HG03066 (cell line): ENCODE measurements around the gene APOBEC3H.
A peak's percentile ranks its signal among the peaks of the same experiment; 100 is the strongest.

ENCODE experiments used
- ATAC-seq: cut with Tn5 transposase; IDR thresholded peaks from one replicate; pipeline ENCODE4 v1.9.1; 2021; ENCODE audit warnings: low read depth; ENCODE audit not compliant: unreplicated experiment

APOBEC3H gene

DNA sequence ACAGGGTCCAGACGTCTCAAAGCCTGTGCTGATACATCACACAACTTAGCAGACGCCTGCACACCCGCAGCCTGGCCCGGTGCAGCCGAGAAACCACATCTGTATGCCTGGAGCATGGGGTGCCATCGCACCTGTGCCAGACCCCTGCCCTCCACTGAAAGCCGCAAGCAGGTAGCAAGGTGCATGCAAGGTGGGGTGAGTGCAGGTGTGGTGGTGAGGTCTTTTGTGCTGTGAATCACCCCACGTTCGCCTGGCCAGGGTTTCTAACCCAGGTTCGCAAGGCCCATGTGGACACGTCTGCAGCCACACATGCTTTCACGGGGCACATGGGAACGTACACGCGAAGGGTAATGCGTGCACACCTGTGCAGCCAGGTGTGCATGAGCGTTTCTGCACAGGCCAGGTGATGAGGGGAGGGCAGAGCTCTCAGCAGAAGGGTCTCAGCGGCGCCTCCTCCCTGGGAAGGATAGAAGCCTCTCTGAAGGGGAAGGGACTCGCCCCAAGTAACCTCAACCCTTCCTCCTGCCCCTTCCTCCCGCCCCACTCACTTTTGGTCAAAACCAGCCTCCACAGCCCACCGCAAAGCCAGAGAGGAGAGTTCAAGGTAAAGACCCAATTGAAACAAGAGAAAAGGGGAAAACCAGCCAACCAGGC lies 36.0 kb downstream of the APOBEC3H start:
- no peak for ATAC-seq

DNA sequence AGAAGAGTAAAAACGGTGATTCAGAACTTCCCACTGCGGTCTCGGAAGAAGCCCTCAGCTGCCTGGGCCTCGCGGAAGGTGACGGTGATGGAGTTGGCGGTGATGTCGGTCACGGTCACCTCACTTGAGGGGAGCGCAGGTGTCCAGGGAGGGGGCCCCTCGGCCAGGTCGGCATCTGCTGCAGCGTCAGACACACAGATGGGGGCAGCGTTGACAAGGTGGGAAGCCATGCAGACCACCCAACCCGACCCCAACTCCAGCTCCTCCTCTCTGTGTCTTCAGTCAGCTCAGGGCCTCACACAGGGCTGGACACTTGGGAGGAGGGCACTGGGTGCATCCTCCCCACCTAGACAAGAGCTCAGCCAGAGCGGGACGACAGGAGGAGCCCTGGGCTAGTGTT lies 36.8 kb downstream of the APOBEC3H start:
- no peak for ATAC-seq

DNA sequence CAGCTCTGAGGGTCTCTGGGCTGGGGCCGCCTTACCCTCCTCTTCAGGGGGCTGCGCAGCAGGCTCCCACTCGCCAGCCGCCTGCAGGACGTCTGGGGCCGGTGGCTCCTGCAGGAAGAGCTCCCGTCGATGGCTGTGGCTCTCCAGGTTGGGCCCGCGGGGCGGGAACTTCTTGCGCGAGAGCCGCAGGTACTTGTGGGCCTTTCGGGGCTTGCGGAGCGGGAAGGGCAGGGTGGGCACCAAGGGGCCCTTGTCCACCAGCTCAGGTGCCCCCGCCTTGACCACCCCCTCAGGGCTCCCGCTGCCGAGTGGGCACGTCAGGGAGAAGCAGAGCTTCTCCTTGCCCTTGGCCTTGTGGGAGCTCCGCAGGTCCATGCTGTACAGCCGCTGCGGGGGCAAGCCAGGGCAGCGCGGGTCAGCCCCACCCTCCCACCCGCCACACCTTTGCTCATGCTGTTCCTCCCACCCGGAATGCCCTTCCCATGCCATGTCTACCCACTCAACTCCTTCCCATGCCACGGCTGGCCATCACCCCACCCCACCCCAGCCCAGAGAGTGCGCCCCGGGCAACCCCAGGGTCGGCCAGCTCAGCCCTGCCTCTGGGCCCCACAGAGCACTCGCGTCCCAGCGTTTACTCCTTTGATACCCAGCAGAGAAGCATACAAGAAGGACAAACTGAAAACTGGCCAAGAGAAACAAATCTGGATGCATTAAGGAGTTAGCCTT lies 37.5 kb downstream of the APOBEC3H start:
- no peak for ATAC-seq

DNA sequence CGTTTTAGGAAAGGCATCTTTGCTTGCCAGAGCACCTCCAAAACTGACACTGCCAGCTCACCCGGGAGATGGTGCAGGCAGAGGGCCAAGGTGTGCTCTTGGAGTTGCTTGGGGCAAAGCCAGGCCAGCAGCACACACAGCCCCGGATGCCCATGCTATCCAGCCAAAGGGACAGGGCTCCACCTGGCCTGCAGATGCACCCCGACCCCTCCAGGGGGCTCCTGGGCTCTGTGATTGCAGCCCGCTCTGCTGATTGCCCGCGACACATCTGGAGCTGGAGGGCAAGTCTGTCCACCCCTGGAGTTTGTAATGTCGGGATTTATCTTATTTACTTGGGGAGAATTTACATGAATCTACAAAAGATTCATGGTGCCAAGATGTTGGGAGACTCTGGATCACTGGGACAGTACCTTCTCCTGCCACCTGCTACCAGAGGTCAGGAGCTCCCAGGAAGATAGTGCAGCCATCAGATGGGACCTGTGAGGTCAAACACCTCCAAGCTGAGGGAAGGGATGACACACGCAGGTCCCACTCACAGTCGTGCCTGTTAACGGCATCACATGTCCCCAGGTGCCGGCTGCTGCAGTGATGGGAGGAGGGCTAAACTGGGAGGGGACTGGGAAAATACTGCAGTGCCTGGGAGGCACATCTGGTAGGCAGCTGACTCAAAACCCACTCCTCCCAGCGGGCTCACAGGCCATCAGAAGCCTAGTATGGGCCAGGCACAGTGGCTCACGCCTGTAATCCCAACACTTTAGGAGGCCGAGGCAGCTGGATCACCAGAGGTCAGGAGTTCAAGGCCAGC lies 38.2 kb downstream of the APOBEC3H start:
- no peak for ATAC-seq

DNA sequence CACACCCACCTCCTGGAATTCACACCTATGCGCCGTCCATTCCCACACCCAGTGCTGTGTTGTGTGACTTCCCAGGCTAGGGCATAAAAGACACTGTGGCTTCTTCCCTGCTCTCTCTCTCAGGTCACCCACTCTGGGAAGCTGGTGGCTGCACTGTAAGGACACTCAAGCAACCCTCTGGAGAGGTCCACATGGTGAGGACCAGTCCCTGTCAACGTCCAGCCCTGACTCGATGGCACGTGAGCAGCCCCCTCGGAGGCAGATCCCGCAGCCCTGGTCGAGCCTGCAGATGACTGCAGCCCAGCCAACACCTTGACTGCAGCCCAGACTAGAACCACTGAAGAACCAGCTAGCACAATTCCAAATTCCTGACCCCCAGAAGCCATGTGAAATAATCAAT lies 39.3 kb downstream of the APOBEC3H start:
- no peak for ATAC-seq

DNA sequence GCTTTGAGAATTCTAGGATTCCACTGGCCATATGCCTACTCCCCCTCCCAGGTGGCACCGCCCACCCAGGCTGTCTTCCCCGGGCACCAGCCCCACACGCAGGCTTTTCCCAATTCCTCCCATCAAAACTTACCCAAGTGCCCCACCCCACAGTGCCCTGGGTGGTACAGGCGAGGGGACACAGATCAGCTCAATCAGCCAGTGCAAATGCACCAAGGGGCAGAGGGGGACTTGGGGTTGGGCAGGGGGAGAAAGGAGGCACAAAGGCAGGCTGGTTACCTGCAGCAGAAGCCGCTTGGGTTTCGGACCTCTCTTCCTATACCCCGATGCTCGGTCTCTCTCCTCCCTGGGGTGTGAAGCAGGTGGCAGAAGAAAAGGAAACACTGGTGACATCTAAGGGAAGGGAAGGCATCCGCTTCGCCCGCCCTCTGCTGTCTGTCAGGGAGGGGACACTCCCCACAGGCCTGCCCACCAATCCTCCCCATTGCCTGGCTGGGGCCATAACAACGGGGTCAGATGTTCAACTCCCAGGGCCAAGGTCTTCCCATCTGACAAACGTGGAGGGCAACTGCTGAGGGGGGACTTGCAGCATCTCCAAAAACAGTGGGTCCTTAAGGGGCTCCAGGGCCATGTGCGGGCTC lies 41.4 kb downstream of the APOBEC3H start:
- ATAC-seq: no peak

DNA sequence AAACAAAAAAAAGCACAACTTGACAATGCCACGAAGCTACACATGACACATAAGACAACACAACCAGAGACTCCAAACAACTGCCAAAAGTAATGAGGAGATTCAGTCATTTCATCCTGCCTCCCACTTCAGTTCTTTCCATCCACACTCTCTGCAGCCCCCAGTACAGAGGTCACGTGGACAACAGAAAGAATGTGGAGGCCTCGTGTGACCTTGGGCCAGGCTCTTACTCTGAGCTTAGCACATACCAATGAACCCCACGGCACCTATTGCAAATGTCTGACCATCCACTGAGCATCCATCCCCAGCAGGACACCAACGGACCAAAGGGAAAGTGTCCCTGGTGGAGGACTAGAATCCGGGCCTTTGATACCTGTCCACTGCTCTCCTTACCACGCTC lies 42.9 kb downstream of the APOBEC3H start:
- no peak for ATAC-seq

DNA sequence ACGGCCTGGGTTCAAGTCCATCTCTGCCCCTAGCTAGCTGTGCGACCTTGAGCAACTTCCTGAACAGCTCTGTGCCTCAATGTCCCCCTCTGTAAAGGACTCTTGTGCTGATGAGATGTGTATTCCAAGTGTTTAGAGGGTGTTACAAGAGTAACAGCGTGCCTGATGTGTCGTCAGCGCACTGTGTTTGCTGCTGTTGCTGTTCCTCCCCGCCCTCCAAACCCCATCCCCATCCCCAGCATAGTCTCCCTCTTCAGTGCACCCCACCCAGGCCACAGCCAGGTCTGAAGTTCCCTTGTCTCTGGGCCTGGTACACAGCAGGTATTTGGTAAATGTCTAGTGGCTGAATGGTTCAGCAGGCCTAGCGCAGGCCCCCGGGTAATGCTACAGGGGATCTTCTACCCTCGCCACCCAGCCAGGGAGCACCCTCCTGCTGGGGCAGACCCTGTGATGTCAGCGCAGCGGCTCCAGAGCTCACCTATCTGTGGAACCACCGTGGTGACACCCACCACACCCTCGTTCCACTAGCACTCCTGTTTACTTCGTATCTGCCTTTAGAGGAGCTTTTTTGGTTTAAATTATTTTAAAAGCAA lies 45.1 kb downstream of the APOBEC3H start:
- no peak for ATAC-seq

DNA sequence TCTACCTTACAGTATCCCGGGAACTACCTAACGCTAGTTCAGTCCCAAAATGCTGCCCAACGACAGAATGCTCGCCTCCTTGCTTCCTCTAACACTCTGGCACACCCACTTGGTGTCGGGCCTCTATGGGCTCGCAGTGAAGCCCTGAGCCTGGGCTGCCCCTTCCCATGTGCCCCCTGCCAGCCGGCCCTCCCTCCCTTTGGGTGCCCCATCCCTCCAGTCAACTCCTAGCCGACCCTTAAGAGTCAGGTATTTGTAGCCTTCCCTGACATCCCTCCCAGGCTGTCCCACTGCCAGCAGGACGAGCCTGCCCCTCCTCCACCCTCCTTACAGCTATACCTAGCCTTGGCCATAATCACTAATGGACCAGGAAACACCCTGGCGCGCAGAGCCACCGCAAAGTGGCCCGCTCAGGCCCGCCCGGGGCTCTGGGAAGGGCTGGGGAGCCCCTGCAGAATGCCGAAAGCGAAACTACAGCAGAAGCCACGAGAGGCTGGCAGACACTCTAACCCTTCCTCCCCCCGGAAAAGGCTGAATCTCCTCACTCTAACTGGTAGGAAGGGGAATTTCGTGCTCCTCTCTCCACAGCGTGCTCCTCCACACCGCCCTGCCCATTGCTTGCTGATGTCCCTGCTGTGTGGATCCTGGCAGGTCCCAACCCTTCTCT lies 47.2 kb downstream of the APOBEC3H start:
- ATAC-seq: peak; percentile 44

DNA sequence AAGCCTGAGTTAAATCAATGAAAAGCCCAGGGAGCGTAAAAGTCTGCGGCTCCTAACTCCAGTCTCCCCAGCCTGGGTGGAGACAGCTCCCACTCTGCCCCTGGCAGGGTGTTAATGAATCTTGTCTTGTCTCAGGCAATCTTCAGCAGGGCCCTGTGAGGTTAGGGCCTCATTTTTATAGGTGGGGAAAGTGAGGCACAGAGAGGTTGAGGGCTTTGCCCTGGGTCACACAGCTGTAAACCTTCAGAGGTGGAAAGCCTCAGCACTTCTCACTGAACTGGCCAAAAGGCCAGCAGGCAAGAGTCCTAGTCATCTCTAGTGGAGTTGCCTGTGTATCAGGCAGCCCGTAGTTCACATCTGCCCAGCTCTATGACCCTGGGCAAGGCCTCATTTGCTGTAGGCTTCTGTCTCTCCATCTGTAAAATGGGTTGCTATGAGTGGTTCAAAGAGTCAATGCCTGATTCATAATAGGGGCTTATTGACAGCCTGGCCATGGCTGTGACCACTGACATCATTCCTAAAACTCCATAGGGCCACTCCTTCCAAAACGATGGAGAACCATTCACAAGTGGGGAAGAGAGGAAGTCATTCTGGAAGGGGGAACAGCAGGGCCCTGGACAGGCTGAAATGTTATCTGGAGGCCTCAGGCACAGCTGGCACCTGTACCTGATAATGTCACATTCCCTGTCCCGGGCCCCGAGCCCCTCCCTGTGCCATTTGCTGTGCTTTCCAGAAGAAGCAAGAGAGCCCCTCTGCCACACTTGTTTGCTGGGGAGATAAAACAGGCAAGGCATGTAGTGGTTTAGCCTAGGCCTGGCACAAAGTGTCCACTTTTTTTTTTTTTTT lies 49.4 kb downstream of the APOBEC3H start:
- ATAC-seq: no peak

DNA sequence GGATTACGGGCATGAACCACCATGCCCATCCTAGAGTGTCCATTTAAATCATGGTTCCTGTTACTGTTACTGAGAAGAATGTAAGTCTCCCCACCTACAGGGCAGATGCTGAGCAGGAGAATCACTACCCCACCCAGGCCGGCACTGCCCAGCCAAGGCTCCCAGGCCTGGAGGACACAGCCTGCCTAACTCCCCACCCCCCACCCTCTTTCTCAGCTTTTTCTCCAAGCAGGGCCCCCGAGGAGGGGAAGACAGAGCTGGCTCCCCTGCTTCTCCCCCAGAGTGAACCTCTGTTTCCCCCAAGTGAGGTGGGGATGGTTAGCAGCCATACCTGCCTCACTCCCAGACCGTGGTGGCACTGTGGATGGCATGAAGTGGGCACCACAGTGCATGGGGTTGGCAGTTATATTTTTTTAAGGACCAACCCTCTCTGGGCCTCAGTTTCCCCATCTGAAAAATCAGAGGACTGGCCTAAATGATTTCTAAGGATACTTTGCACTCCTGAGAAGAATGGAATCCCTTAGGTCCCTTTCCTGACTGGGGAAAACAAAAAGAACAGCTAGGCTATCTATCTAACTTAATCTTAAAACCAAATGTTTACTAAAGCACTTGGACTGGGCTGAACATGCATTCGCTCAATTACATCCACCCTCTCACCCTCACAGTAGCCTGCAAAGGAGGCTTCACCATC lies 50.4 kb downstream of the APOBEC3H start:
- ATAC-seq: no peak

DNA sequence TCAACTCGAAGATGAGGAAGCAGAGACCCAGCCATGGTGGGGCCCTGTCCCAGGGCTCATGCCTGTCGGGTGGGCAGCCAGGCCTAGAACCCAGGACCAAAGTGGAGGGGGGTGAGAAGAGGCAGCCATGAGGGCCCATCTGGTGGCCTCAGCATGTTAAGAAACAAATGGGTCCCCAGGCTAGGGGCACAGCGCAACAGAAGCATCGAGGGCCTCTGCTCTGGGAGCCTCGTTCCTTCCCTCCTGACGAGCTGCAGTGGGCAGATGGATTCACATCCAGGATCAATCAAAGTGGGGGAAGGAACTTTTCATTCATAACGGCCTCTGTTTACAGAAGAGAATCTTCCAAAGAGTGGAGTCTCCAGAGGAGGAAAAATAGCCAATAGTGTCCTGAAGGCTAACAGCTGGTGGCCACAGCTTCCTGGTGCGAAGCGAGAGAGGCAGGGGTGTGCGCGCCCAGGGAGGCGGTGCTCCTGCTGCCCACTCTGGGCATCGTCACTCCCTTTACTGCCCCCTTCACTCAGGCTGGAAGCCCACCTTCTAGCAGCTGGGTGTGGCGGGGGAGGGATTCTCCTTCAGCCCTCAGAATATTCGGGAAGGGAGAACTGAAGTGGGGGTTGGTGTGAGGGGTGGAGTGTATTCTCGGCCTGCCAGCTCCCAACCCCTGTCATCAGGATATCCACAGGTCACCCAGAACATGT lies 51.1 kb downstream of the APOBEC3H start:
- ATAC-seq: no peak

DNA sequence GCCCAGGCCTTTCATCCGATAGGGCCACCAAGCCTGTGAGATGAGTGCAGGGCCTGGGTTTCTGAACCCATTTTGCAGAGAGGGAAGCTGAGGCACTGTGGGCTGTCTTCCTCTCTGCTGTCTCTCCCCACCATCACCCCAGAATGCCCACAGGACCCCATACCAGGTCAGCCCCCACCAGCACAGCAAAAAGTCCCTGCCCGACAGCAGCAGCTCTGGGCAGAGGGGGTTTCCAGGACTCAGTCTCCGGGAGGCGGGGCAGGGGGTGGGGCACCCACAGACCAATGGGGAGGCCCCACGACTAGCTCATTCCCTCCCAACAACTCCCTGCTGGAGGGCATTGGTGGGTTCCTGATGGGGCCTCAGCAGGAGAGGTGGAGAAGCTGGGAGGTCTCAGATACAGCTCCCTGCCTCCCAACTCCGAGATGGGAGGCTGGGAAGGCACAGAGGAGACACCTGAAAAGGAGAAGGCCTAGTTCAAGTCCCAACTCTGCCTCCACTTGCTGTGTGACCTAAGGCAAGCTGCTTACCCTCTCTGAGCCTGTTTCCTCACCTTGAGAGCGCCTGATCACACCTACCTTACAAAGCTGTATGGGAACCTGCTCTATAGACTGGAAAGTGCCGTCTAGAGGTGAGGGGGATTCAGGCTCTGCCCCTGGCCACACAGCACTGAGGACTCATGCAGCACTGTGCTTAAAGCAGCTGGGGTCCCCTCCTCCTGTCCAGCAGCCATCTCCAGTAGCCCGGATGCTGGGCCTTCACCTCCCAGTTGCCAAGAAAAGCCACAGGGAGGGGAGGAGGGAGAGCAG lies 51.9 kb downstream of the APOBEC3H start:
- no peak for ATAC-seq

DNA sequence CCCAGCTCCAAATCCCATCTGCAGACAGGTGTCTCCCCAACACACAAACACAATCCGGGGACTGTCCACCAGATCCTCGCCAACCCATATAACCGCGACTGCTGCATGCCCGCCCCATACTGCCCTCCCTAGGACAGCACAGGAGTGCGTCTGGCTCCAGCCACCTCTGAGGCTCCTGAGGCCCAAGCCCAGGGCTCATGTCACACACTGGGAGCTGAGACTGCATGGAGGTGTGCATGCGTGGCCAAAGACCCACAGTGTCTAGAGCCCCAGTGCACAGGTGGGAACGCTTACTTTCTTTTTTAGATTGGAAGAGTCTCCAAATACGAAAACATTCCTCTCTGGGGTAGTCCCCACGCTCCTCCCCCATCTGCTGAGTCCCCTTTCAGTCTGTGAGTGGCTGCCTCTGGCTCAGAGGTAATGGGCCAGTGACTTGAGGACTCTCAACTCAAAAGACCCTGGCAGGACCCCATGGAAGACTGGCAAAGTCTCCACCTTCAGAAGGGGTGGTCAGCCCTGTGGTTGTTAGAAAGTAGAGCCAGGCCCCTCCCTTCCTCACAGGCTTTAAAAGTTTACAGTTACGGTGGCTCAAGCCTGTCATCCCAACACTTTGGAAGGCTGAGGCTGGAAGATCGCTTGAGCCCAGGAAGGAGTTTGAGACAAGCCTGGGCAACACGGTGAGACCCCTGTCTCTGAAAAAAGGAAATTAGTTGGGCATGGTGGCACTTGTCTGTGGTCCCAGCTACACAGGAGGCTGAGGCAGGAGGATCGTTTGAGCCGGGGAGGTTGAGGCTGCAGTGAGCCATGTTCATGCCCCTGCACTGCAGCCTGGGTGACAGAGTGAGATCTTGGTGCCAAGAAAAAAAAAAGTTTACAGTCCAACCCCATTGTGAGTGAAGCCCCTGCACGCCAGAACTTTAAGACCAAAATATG lies 53.1 kb downstream of the APOBEC3H start:
- no peak for ATAC-seq

DNA sequence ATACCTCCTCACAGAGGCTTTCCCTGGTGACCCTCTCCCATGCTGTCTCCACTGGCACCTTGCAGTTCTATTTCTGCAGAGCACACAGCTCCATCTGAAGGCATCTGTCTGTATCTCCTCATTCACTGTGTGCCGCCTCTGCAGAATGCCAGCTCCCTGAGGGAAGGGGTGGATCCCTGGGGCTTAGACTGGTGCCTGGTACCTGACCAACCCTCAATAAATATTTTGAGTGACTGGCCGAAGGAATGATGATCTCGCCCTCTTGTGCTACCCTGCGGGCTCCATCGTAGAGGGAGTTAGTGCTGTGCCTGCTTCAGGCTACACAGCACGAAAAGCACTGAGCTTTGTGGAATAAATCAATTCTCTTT lies 53.8 kb downstream of the APOBEC3H start:
- no peak for ATAC-seq

DNA sequence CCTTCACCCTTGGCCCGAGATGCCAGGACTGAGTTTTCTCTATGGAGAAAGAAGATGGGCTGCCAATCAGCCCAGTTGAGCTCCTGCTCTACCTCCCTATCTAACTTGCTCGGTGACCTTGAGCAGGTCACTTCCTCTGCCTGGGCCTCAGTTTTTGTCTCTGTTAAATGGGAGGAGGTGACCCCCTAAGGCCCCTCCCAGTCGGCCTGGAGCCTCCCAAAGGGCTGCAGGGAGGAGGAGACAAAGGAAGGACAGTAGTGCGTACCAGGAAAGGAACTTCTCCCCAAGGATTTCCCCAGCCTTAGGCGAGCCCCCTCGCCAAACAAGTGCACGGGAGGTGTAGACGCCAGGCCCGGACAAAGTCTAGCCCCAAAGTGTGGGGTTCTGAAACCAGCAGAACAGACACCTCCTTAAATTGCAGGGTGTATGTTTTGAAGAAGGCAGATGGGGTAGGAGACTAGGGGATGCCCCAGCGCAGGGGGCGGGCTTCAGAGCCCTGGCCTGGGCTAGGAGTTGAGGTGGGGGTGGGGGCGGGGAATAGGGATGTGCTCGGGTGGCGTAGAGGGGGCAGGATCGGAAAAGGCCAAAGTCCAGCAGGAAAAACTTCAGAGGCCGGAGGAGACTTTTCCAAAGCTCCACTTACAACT lies 54.4 kb downstream of the APOBEC3H start:
- ATAC-seq: no peak
